ENCODE results near the gene SNAP25.

Gene SNAP25

GRCh38 chr20:10319855-10320254, 101.2 kb downstream of the SNAP25 start:
- H3K4me3 ChIP-seq (ENCODE audit: low read depth, low read length): no peak overlapping the region
- CTCF ChIA-PET: no interaction called here
- TF ChIP-seq, protein P1, sequence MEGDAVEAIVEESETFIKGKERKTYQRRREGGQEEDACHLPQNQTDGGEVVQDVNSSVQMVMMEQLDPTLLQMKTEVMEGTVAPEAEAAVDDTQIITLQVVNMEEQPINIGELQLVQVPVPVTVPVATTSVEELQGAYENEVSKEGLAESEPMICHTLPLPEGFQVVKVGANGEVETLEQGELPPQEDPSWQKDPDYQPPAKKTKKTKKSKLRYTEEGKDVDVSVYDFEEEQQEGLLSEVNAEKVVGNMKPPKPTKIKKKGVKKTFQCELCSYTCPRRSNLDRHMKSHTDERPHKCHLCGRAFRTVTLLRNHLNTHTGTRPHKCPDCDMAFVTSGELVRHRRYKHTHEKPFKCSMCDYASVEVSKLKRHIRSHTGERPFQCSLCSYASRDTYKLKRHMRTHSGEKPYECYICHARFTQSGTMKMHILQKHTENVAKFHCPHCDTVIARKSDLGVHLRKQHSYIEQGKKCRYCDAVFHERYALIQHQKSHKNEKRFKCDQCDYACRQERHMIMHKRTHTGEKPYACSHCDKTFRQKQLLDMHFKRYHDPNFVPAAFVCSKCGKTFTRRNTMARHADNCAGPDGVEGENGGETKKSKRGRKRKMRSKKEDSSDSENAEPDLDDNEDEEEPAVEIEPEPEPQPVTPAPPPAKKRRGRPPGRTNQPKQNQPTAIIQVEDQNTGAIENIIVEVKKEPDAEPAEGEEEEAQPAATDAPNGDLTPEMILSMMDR (IDR thresholded peaks at IDR 0.05; ENCODE audit: insufficient read depth, low read length, missing control alignments): no peak
- no peak for DNase-seq (ENCODE audit: low read depth, low spot score)
- POLR2A ChIA-PET: no interaction called here

DNA sequence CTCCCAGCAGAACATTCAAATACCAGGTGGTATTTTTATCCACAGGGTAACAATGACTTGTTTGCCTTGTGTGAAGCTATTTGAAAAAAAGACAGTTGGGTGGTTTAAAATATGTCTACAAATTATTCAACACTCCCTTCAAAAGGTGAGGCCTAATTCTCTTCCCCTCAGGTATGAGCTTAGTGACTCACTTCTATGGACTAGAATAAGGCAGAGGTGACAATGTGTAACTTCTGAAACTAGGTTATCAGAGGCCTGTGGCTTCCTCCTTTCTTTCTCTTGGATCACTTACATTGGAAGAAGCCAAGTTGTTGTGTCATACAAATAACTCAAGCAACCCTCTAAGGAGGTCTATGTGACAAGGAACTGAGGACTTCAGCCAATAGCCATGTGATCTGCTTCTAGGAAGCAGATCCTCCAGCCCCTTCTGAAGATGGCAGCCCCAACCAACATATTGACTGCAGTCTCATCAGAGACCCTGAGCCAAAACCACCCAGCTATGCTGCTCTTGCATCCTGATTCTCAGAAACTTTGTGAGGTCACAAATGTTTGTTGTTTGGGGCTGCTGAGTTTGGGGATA, 102.6 kb downstream of the SNAP25 start:
- DNase-seq (ENCODE audit: low read depth, low spot score): no peak
- ChIA-PET POLR2A (no interaction called here), CTCF (interaction anchor here (1.1 kb wide), 1 partner anchor 10 kb away, joined by 3 read pairs; no protein-coding TSS in a partner anchor)
- TF ChIP-seq, protein P1 (IDR thresholded peaks at IDR 0.05; ENCODE audit: insufficient read depth, low read length, missing control alignments): no peak
- no peak overlapping the region for H3K4me3 ChIP-seq (ENCODE audit: low read depth, low read length)

DNA sequence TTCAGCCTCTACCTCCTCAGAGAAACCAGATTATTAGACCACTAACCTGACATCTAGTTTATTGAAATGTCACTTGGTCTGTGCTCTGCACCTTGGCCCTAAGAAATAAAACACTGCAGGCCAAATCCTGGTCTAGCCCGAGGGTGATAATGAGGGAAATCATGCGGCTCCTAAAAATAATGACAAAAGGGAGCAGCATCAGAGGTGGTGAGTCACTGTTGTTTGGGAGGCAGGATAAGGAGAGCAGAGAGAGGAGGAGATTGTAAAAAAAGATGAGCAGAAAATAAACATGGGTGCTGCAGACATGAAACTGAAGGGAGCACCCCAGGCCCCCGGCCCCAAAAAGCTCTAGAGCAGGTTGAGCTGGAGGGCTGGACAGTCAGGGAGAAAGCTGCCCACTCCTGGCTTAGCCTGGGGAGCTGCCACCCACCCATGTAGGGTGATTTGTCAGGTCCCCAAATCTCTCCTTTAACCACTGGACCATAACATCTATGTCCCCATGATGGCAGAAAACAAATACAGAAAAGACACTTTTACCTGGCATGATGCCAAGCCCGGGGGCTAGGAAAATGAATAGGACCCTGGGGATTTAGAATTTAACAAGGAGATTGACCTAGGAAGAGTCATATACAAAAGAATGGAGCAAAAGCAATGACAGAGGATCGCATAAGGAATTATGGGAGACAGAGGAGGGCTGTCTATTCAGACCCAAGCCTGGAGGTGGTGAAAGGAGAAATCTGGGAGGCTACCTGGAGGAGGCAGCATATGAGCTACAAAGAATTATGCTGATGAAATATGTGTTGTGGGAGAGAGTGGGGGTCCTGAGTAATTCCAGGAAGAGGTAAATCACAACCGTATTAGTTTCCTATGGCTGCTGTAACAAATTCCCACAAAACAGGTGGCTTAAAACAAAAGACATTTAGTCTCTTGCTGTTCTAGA, 103.7 kb downstream of the SNAP25 start:
- H3K4me3 ChIP-seq (ENCODE audit: low read depth, low read length): no peak overlapping the region
- ChIA-PET POLR2A (no interaction called here), CTCF (interaction anchor here (1.1 kb wide), 1 partner anchor 9 kb away, joined by 3 read pairs; no protein-coding TSS in a partner anchor)
- TF ChIP-seq, protein P1 (IDR thresholded peaks at IDR 0.05; ENCODE audit: insufficient read depth, low read length, missing control alignments): no peak
- DNase-seq (ENCODE audit: low read depth, low spot score): no peak

DNA sequence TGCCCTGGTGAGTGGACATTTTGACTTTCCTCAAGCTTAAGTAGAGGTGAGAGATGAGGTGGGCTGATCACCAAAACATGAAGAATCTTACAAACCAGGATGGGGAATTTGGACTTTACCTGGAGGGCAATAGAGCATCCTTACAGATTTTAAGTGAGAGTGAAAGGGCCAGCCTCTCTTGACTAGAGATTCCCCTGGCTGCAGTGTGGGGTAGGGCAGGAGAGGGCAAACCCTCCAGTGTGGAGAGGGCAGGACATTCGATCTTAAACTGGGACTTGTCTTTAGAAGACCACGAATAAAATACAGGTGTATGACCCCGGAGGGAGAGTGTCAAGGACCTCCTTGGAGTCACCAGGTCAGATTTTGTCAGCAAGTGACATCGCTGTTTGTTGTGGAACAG, 105.1 kb downstream of the SNAP25 start:
- CTCF ChIA-PET: no interaction called here
- TF ChIP-seq, protein P1 (IDR thresholded peaks at IDR 0.05; ENCODE audit: insufficient read depth, low read length, missing control alignments): no peak
- POLR2A ChIA-PET: no interaction called here
- H3K4me3 ChIP-seq (ENCODE audit: low read depth, low read length): no peak overlapping the region
- no peak for DNase-seq (ENCODE audit: low read depth, low spot score)

DNA sequence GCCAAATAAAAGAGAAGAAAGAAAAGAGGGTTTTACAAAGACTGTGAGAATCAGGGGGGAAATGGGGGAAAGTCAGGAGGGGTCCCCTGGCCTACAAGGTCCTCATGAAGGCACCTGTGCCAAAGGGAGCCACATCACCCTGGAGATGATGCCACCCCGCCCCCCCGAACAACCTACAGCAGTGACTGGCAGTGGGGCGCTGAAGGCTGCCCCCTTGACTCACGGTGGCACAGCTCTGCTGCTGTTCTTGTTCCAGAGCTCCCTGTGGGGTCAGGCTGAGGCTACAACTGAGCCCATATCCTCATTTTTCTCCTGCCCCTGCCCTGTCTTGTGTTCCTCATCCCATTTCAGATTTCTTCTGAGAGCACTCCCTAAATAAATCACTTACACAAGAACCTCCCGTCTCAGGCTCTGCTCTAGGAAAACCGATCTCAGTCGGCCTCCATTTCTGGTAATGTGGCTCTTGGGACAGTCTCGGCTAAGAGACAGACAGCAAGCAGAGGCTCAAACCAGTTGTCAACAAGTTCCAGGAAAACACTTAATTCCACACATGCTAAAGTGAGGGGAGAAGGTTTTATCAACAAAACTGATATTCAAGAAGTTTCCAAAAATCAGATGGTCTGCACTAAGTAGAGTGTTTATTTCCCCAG, 105.7 kb downstream of the SNAP25 start:
- POLR2A ChIA-PET: no interaction called here

More for the DNA sequence above, 105.7 kb downstream of the SNAP25 start:
- no peak overlapping the region for H3K4me3 ChIP-seq (ENCODE audit: low read depth, low read length)
- CTCF ChIA-PET: no interaction called here
- TF ChIP-seq, protein P1 (IDR thresholded peaks at IDR 0.05; ENCODE audit: insufficient read depth, low read length, missing control alignments): no peak
- no peak for DNase-seq (ENCODE audit: low read depth, low spot score)

Data from AG04449 (cell line).